ENCODE data around the gene SEC16A. TPM values are rescaled to one million over a fixed set of nuclear protein-coding genes. Genes with fewer than 3 reads are reported as not detected.

The SEC16A gene
- total RNA-seq, 1 donor from 2014 or later = 66.5 TPM

GRCh38 chr9:136494012-136494411 is 11.2 kb upstream of the SEC16A start:
- H3K27me3 ChIP-seq (ENCODE audit: low read depth) = no peaks in the 10 kb centered on the region
- H3K27ac ChIP-seq = no peak overlapping the region
- TF ChIP-seq CTCF (IDR thresholded peaks at IDR 0.05) = no peak
- no peak for DNase-seq
- peaks cover 52% of the 10 kb centered on the region for H3K36me3 ChIP-seq
- no peaks in the 10 kb centered on the region for H3K4me1 ChIP-seq
- no peak overlapping the region for H3K4me3 ChIP-seq
- intact Hi-C loops (cut with DNase I) = no loop called here
- no peak for ATAC-seq
- no peaks in the 10 kb centered on the region for H3K9me3 ChIP-seq

- no peak for ATAC-seq
- no peak for TF ChIP-seq CTCF (IDR thresholded peaks at IDR 0.05)
- no peak for DNase-seq
- H3K4me3 ChIP-seq = no peak overlapping the region
- H3K9me3 ChIP-seq = no peaks in the 10 kb centered on the region
- intact Hi-C loops (cut with DNase I) = no loop called here
- H3K27me3 ChIP-seq (ENCODE audit: low read depth) = no peaks in the 10 kb centered on the region
- peaks cover 47% of the 10 kb centered on the region for H3K36me3 ChIP-seq
- peak overlapping the region; percentile 2 for H3K27ac ChIP-seq
- H3K4me1 ChIP-seq = no peaks in the 10 kb centered on the region
Measured at GRCh38 chr9:136493567-136493971, 10.7 kb upstream of the SEC16A start.

GRCh38 chr9:136492978-136493522 is 10.2 kb upstream of the SEC16A start:
- H3K4me1 ChIP-seq = no peaks in the 10 kb centered on the region
- no peaks in the 10 kb centered on the region for H3K27me3 ChIP-seq (ENCODE audit: low read depth)
- intact Hi-C loops (cut with DNase I) = no loop called here
- no peak overlapping the region for H3K4me3 ChIP-seq
- DNase-seq (no peak), ATAC-seq (no peak)
- H3K9me3 ChIP-seq = no peaks in the 10 kb centered on the region
- H3K27ac ChIP-seq = peak overlapping the region; percentile 2
- TF ChIP-seq CTCF (IDR thresholded peaks at IDR 0.05) = no peak
- H3K36me3 ChIP-seq = peaks cover 42% of the 10 kb centered on the region

- H3K4me3 ChIP-seq = no peak overlapping the region
- ATAC-seq (no peak), DNase-seq (no peak)
- intact Hi-C loops (cut with DNase I) = loop anchor here (5.0 kb wide), 1 partner anchor 143 kb away; no protein-coding TSS in a partner anchor
- peaks cover 9% of the 10 kb centered on the region for H3K36me3 ChIP-seq
- no peaks in the 10 kb centered on the region for H3K9me3 ChIP-seq
- no peak overlapping the region for H3K27ac ChIP-seq
- H3K27me3 ChIP-seq (ENCODE audit: low read depth) = no peaks in the 10 kb centered on the region
- no peak for TF ChIP-seq CTCF (IDR thresholded peaks at IDR 0.05)
- peaks cover 8% of the 10 kb centered on the region for H3K4me1 ChIP-seq
Measured at GRCh38 chr9:136489731-136490130, 6.9 kb upstream of the SEC16A start.

- DNase-seq (peak; percentile 85), ATAC-seq (peak; percentile 56 to 58)
- Histone ChIP-seq H3K9me3 (no peaks in the 10 kb centered on the region), H3K4me1 (peaks cover 19% of the 10 kb centered on the region), H3K27ac (no peak overlapping the region), H3K4me3 (no peak overlapping the region), H3K36me3 (no peaks in the 10 kb centered on the region), H3K27me3 (ENCODE audit: low read depth) (no peaks in the 10 kb centered on the region)
- intact Hi-C loops (cut with DNase I) = loop anchor here (5.0 kb wide), 1 partner anchor 144 kb away; no protein-coding TSS in a partner anchor
- TF ChIP-seq CTCF (IDR thresholded peaks at IDR 0.05) = peak; percentile 98
Measured at GRCh38 chr9:136488247-136489214, 5.7 kb upstream of the SEC16A start.
